ENCODE results near the gene KRR1.
"Not testable (repeated sequence)": the region's sequence is repeated elsewhere in the genome, so short reads cannot be mapped to it uniquely, and the experiment has no call there.

KRR1 gene

DNA sequence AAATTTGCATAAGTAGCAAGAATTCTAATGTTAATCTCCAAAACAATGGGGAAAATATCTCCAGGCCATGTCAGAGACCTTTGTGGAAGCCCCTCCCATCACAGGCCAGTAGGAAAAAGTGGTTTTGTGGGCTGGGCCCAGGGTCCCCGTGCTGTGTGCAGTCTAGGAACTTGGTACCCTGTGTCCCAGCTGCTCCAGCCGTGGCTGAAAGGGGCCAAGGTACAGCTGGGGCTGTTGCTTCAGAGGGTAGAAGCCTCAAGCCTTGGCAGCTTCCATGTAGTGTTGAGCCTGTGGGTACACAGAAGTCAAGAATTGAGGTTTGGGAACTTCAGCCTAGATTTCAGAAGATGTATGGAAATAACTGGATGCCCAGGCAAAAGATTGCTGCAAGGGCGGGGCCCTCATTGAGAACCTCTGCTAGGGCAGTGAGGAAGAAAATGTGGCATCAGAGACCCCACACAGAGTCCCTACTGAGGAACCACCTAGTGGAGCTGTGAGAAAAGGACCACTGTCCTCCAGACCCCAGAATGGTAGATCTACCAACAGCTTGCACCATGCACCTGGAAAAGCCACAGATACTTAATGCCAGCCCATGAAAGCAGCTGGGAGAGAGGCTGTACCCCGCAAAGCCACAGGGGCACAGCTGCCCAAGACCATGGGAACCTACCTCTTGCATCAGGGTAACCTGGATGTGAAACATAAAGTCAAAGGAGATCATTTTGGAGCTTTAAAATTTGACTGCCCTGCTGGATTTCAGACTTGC lies 69.5 kb downstream of the KRR1 start:
- DNase-seq (ENCODE audit: low read depth, low spot score); H3K27ac ChIP-seq: not testable (repeated sequence)
